Left ventricle myocardium inferior (tissue), 1 donor: ENCODE data around the gene FOXN3. TPM values are rescaled to one million over a fixed set of nuclear protein-coding genes. Genes with fewer than 3 reads are reported as not detected.

Experiments used
- DNase-seq: peaks from one replicate; pipeline ENCODE4 v3.0.0-alpha.2; 2020
- H3K27ac ChIP-seq: fragments of 200-600 bp; replicated peaks from 2 replicates; pipeline ENCODE4 v1.8.0; 2021
- H3K27me3 ChIP-seq: fragments of 200-600 bp; 2 replicates; pipeline ENCODE4 v1.8.0; 2021; ENCODE audit warnings: low read depth
- H3K36me3 ChIP-seq: fragments of 200-600 bp; 2 replicates; pipeline ENCODE4 v1.8.0; 2021
- H3K4me1 ChIP-seq: fragments of 200-600 bp; 2 replicates; pipeline ENCODE4 v1.8.0; 2021
- H3K4me3 ChIP-seq: fragments of 200-600 bp; 2 replicates; pipeline ENCODE4 v1.8.0; 2021; ENCODE audit warnings: mild to moderate bottlenecking, moderate library complexity
- H3K9me3 ChIP-seq: fragments of 200-600 bp; replicated peaks from 2 replicates; pipeline ENCODE4 v1.8.0; 2021
- intact Hi-C: fragments of 100-400 bp; cut with micrococcal nuclease; formaldehyde crosslinking; loops from one replicate; pipeline ENCODE4 v1.11.0; 2022
- total RNA-seq: library from RNA; stranded (reverse); fragmentation: NEBNext Ultra II Directional; extraction: Animal tissue kit (Norgen Biotek cat#: 25700); gene quantifications from one replicate; pipeline ENCODE4 v1.2.1, GENCODE V29; 2021
- TF ChIP-seq, protein P1 (sequence below): fragments of 200-600 bp; IDR thresholded peaks from 2 replicates; pipeline ENCODE4 v1.8.0; 2021; ENCODE audit warnings: antibody characterized with exemption, mild to moderate bottlenecking, borderline replicate concordance
- donor health status: DM: no; HTN: yes; CAD: no; lungs with severe emphysema.

Gene FOXN3
- total RNA-seq, 1 donor from 2014 or later = 120 TPM

DNA sequence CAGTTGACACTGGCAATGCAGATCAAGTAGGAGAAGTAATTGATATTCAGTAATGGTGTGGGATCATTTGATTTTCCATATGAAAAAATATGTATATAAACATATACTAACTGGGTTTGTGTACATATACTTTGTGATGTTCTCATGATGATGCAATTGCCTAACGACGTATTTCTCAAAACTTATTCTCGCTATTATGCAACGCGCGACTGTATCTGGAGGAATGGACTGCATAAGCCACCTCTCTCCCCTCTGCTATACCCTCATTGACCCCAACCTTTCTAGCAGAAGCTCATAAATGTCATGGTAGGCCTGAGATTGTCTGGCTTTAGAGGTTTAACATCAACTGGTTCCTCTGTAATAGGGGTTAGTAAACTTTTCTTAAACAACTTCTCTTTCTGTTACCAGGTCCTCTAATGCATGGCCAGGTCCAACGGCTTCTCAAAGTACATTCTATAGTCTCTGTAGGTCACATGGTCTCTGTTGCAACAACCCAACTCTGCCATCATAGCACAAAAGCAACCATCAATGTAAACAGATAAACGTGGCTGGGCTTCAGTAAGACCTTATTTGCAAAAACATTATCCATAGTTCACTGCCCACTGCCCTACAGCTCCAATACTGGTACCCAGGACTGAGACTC, 59.3 kb downstream of the FOXN3 start:
- Histone ChIP-seq H3K4me3 (no peak overlapping the region), H3K9me3 (no peaks in the 10 kb centered on the region), H3K4me1 (peaks cover 23% of the 10 kb centered on the region), H3K27me3 (no peaks in the 10 kb centered on the region), H3K36me3 (no peaks in the 10 kb centered on the region), H3K27ac (no peak overlapping the region)
- DNase-seq = no peak
- TF ChIP-seq, protein P1, sequence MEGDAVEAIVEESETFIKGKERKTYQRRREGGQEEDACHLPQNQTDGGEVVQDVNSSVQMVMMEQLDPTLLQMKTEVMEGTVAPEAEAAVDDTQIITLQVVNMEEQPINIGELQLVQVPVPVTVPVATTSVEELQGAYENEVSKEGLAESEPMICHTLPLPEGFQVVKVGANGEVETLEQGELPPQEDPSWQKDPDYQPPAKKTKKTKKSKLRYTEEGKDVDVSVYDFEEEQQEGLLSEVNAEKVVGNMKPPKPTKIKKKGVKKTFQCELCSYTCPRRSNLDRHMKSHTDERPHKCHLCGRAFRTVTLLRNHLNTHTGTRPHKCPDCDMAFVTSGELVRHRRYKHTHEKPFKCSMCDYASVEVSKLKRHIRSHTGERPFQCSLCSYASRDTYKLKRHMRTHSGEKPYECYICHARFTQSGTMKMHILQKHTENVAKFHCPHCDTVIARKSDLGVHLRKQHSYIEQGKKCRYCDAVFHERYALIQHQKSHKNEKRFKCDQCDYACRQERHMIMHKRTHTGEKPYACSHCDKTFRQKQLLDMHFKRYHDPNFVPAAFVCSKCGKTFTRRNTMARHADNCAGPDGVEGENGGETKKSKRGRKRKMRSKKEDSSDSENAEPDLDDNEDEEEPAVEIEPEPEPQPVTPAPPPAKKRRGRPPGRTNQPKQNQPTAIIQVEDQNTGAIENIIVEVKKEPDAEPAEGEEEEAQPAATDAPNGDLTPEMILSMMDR = no peak
- intact Hi-C loops = no loop called here

DNA sequence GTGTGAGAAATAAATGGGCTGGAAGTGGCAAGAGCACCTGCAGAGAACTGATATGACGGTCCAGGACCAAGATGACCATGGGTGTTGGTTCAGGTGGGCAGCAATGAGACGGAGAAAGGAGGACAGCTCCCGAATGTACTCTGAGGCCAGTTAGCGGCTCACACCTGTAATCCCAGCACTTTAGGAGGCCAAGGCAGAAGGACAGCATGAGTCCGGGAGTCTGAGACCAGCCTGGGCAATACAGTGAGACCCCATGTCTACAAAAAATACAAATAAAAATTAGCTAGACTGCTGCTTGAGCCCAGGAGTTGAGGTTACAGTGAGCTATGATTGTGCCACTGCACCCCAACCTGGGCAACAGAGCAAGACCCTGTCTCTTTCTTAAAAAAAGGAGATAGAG, 60.1 kb downstream of the FOXN3 start:
- Histone ChIP-seq H3K27me3 (no peaks in the 10 kb centered on the region), H3K9me3 (no peaks in the 10 kb centered on the region), H3K36me3 (no peaks in the 10 kb centered on the region), H3K4me3 (no peak overlapping the region), H3K4me1 (peaks cover 30% of the 10 kb centered on the region), H3K27ac (no peak overlapping the region)
- intact Hi-C loops = no loop called here
- DNase-seq = no peak
- TF ChIP-seq, protein P1 = no peak

DNA sequence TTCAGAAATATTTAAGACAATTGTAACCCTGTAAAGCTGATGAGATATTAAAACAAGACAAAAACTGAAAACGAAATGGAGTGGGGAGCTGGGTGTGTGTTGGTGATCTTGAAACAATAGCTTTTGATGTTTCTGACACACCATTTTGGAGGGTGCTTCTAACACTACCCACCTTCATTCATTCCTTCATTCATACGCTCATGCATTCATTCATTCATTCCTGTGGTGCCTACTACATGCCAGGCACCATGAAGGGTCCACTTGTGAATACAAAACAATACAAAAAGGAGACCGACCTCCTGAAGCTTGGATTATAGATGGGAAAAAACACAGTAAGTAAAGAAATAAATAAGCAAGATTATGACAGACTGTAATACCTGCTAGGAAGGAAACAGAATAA, 60.5 kb downstream of the FOXN3 start:
- Histone ChIP-seq H3K36me3 (no peaks in the 10 kb centered on the region), H3K4me1 (peaks cover 35% of the 10 kb centered on the region), H3K27ac (no peak overlapping the region), H3K9me3 (no peaks in the 10 kb centered on the region), H3K27me3 (no peaks in the 10 kb centered on the region), H3K4me3 (no peak overlapping the region)
- TF ChIP-seq, protein P1 = no peak
- intact Hi-C loops = no loop called here
- DNase-seq = no peak

DNA sequence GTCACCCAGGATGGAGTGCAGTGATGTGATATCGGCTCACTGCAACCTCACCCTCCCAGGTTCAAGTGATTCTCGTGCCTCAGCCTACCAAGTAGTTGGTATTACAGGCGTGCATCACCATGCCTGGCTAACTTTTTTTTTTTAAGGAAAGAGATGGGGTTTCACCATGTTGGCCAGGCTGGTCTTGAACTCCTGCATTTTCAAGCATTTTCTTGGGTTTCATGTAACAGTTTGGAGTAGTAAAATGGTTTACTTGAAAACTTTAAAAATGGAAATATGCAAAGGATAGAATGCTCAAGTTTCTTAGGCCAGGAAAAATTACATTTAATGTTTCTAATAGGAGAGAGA, 63.3 kb downstream of the FOXN3 start:
- DNase-seq = no peak
- intact Hi-C loops = no loop called here

DNA sequence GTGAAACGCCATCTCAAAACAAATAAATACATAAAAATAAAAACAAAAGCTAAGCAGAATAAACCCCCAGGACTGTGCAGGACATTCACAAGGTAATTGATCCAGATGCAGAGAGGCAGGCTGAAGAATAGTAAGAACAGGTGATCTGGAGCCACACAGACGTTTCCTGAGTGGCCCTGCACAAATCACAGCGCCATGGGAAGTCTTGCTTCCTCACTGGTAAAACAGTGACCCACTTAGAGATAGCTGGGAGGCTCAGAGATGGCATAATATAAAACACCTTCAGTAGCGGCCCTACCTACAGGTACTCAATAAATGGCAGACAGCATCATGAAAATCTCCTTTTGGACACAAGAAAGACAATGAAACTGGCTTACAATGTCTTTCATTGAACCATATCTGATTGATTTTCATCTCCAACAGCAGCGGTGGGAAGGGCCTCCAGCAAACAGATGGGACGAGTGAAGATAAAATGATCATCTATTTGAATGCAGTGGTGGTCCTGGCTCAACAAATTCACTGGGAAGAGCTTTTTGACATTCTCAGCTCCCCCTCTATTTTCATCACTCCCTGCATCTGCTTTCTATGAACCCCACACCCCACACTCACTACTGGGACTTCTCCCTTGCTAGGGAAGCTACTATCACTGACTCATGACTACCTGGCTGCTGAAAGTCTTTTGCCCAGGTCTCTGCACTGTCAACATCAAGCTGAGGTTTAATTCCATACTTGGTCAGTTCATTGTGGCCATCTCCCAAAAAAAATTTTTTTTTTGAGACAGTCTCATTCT, 63.9 kb downstream of the FOXN3 start:
- no peak for DNase-seq
- Histone ChIP-seq H3K9me3 (no peaks in the 10 kb centered on the region), H3K4me3 (no peak overlapping the region), H3K4me1 (peaks cover 53% of the 10 kb centered on the region), H3K27me3 (no peaks in the 10 kb centered on the region), H3K27ac (peak overlapping the region; percentile 50), H3K36me3 (peaks cover 17% of the 10 kb centered on the region)
- TF ChIP-seq, protein P1 = no peak
- intact Hi-C loops = no loop called here

More for the DNA sequence above, 63.3 kb downstream of the FOXN3 start:
- TF ChIP-seq, protein P1 = no peak
- Histone ChIP-seq H3K9me3 (no peaks in the 10 kb centered on the region), H3K4me3 (no peak overlapping the region), H3K27ac (no peak overlapping the region), H3K36me3 (peaks cover 16% of the 10 kb centered on the region), H3K27me3 (no peaks in the 10 kb centered on the region), H3K4me1 (peaks cover 47% of the 10 kb centered on the region)
